IPS-20b (cell line): ENCODE results near the gene MAPKAPK3.

Experiments used
- H3K27ac ChIP-seq: one replicate; pipeline ENCODE4 v1.5.1; 2013; ENCODE audit warnings: low read length
- H3K27me3 ChIP-seq: 2 replicates; pipeline ENCODE4 v1.6.1; 2013; ENCODE audit warnings: mild to moderate bottlenecking, low read length, inconsistent platforms; ENCODE audit not compliant: insufficient read depth
- H3K36me3 ChIP-seq: 2 replicates; pipeline ENCODE4 v1.6.1; 2013; ENCODE audit warnings: low read depth, mild to moderate bottlenecking, inconsistent platforms, low read length, moderate library complexity; ENCODE audit not compliant: insufficient read depth
- H3K4me1 ChIP-seq: 2 replicates; pipeline ENCODE4 v1.6.1; 2013; ENCODE audit warnings: mild to moderate bottlenecking, control low read depth, inconsistent platforms, low read length, moderate library complexity; ENCODE audit not compliant: insufficient read depth
- H3K4me3 ChIP-seq: 2 replicates; pipeline ENCODE4 v1.5.1; 2013; ENCODE audit warnings: mild to moderate bottlenecking, low read length, inconsistent platforms
- H3K9ac ChIP-seq: 2 replicates; pipeline ENCODE4 v1.6.1; 2013; ENCODE audit warnings: low read depth, mild to moderate bottlenecking, inconsistent platforms, low read length, moderate library complexity
- H3K9me3 ChIP-seq: 2 replicates; pipeline ENCODE4 v1.6.1; 2013; ENCODE audit warnings: mild to moderate bottlenecking, low read depth, low read length, inconsistent platforms; ENCODE audit not compliant: insufficient read depth

MAPKAPK3 gene

GRCh38 chr3:50617096-50617791, at the start of gene MAPKAPK3:
MAPKAPK3 (plus strand) TSS chr3:50617151; CDS start chr3:50617566, 415 bp downstream.
- Histone ChIP-seq H3K9ac (peak within 1 kb of the TSS; percentile 87; the same call in 1 of the 2 replicates), H3K4me1 (peaks cover 8% of the 10 kb centered on the region), H3K27ac (peak within 1 kb of the TSS; percentile 27), H3K4me3 (peak within 1 kb of the TSS; percentile 78), H3K9me3 (no peaks in the 10 kb centered on the region), H3K27me3 (peaks cover 40% of the 10 kb centered on the region), H3K36me3 (no peaks in the 10 kb centered on the region)

GRCh38 chr3:50567386-50568167, 49.4 kb upstream of the MAPKAPK3 start, which contains the start of gene C3orf18:
C3orf18 (minus strand) TSS chr3:50567747; CDS start chr3:50565699, 2,048 bp downstream.
- Histone ChIP-seq H3K9me3 (no peaks in the 10 kb centered on the region), H3K4me1 (no peaks in the 10 kb centered on the region), H3K27ac (no peak within 1 kb of the TSS), H3K9ac (peak within 1 kb of the TSS; percentile 76; the same call in 1 of the 2 replicates), H3K4me3 (peak within 1 kb of the TSS; percentile 84), H3K27me3 (peaks cover 14% of the 10 kb centered on the region), H3K36me3 (no peaks in the 10 kb centered on the region)

DNA sequence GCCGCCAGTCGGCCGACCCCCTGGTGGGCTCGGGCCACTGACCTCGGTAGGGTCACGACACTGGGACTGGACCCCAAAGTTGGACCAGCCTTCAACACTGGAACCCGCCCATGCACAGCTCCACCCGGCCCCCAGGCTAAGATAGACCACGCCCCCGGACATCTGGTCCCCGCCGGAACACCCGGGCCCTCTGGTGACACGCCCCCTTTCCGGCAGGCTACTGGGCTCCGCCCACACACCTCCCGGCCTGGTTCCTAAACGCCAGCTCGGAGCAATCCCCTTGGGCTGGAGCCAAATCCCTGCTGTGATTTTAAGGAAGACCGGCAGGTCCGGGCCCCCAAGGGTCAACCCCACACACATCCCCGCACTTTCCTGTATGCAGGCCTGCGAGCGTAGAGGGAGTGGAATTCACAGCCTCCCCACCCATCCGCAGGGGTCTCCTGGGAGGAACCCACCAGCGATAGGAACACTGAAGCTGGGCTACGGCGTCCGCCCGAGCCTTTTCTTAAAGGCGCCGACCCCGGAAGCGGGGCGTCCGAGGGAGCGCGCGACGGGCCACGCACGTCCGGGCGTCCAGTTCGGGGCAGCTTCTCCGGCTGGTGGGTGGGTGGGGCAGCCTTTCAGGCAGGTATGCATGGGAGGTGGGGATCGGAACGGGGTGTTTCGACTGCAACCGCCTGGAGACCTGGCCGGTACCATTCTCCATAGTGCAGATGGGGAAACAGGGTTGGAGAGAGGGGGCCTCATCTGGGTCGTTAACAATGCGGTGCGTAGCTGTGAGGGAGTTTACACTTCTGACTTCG, 47.8 kb upstream of the MAPKAPK3 start, which contains the start of gene HEMK1:
TSS of gene HEMK1 (plus strand) at position 576 of the 803 bp plus-strand sequence. CDS start 1,583 bp downstream, outside the sequence.
- Histone ChIP-seq H3K9ac (peak within 1 kb of the TSS; percentile 82), H3K36me3 (no peaks in the 10 kb centered on the region), H3K4me1 (no peaks in the 10 kb centered on the region), H3K9me3 (no peaks in the 10 kb centered on the region), H3K4me3 (peak within 1 kb of the TSS; percentile 84), H3K27me3 (peaks cover 14% of the 10 kb centered on the region), H3K27ac (peak within 1 kb of the TSS; percentile 64)

DNA sequence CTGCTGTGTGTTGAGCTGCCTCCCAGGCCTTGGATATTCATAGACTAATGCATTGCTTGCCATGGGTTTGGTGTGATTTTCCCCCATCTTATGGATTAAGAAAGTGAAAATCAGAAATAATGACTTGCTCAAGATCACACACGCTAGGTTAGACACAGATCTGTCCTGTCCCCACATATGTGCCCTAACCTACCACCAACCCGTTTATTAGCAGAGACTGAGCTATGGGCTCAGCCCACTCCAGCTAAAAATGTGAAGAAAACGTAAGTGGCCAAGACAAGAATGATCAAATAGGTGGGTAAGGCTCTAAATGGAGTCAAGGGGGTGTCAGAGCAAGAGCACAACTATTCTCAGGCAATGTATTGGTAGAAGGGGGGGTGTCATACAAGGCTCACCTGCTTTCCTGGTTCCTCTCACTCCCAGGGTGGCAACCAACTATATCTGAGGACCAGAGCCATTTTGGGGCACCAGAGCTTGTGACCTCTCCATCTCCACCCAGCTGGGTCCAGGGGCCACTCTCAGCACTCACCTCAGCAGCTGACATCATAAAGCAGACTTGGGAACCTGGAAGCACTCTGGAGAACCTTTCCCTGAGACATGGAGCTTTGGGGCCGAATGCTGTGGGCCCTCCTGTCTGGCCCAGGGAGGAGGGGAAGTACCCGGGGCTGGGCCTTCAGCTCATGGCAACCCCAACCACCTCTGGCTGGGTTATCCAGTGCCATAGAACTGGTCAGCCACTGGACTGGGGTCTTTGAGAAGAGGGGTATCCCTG, 46.3 kb upstream of the MAPKAPK3 start:
- H3K27me3 ChIP-seq: peaks cover 14% of the 10 kb centered on the region
- H3K4me1 ChIP-seq: no peaks in the 10 kb centered on the region
- H3K27ac ChIP-seq: no peak overlapping the region
- H3K9me3 ChIP-seq: no peaks in the 10 kb centered on the region
- no peaks in the 10 kb centered on the region for H3K36me3 ChIP-seq
- H3K4me3 ChIP-seq: peak overlapping the region; percentile 84; the same call in 1 of the 2 replicates
- no peak overlapping the region for H3K9ac ChIP-seq

- H3K27ac ChIP-seq: no peak overlapping the region
- H3K36me3 ChIP-seq: no peaks in the 10 kb centered on the region
- H3K9me3 ChIP-seq: no peaks in the 10 kb centered on the region
- no peak overlapping the region for H3K9ac ChIP-seq
- H3K27me3 ChIP-seq: peaks cover 9% of the 10 kb centered on the region
- H3K4me3 ChIP-seq: no peak overlapping the region
- no peaks in the 10 kb centered on the region for H3K4me1 ChIP-seq
These were observed 45.5 kb upstream of the MAPKAPK3 start for GRCh38 chr3:50571486-50571885.

DNA sequence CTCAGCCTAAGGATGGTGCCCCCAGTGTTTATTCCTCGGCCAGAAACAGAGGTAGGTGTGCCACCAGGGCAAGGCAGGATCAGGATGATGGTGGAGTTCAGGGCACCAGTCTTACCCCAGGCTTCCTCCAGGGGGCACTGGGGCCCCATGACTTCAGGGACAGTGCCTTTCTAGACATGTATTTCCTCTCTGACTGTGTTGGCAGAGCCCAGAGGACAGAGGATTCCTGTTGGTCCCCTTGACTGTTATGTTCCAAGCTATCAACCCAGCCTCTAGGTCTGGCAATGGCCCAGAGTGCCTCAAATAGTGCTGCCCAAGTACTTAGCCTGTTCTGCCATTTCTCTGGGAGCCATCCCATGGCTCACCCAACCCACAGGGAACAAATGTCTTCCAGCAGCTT, 44.8 kb upstream of the MAPKAPK3 start:
- Histone ChIP-seq H3K27ac (no peak overlapping the region), H3K9ac (no peak overlapping the region), H3K27me3 (peaks cover 2% of the 10 kb centered on the region), H3K9me3 (no peaks in the 10 kb centered on the region), H3K4me3 (no peak overlapping the region), H3K4me1 (no peaks in the 10 kb centered on the region), H3K36me3 (no peaks in the 10 kb centered on the region)

- Histone ChIP-seq H3K36me3 (no peaks in the 10 kb centered on the region), H3K27me3 (no peaks in the 10 kb centered on the region), H3K4me3 (no peak overlapping the region), H3K9ac (no peak overlapping the region), H3K9me3 (no peaks in the 10 kb centered on the region), H3K27ac (no peak overlapping the region), H3K4me1 (no peaks in the 10 kb centered on the region)
These were observed 44.1 kb upstream of the MAPKAPK3 start for GRCh38 chr3:50572801-50573371.

DNA sequence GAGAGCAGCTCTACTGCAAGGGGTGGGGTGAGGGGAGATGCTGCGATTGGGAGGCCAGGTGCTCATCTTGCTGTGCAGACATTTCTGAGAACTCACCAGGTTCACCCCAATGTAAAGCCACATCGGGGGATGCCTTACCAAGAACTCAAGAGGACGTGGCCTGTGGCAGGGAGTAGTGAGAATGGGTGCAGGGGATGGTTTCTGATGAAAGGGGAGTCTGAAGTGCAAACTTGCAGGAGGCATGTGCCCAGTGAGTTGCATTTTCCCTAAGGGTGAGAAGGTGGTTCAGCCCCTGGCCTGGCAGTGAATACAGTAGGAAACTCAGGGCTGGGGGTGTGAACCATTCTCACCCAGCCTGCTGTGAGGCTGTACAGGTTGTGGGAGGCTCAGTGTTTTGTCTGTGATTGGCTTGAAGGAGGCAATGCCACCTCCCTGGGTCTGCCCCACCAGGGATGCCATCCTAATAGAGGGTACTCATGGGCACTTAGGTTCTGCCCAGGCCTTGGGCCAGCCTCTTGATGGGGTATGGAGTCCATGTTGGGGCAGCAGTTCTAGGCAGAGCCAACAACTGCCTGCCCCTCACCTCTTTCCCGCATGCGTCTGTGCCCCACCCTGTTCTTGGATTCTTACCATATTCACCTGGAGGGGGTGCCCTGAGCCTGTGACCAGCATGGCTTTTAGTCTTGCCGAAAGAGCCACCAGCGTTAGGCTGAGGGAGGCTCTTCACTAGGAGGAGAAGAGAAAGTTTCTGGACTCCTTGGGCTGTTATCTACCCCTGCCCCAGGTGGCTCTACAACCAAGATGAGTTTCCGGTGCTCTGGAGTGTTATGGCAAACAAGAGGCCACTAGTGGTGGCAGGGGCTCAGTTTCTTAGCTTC, 43.1 kb upstream of the MAPKAPK3 start:
- no peaks in the 10 kb centered on the region for H3K9me3 ChIP-seq
- no peaks in the 10 kb centered on the region for H3K27me3 ChIP-seq
- H3K27ac ChIP-seq: no peak overlapping the region
- H3K4me1 ChIP-seq: no peaks in the 10 kb centered on the region
- H3K4me3 ChIP-seq: no peak overlapping the region
- no peaks in the 10 kb centered on the region for H3K36me3 ChIP-seq
- no peak overlapping the region for H3K9ac ChIP-seq

DNA sequence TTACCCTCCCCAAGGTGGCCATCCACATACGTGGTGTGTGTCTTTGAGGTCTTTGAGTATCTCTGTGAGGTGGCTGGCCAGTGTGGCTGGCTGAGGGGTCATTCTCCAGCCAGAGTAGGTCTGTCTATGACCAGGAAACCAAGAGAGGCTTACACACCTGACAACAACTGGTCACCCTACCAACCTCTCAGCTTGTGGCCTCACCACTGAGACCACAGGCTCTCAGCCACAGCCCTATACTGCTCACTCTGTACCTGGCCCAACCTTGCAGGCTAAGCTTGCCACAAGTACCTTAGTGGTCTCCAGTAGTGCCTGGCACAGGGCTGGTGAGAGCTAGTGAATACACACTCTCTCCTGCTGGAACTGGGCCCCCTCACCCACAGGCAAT, 42.5 kb upstream of the MAPKAPK3 start:
- no peak overlapping the region for H3K9ac ChIP-seq
- H3K4me1 ChIP-seq: no peaks in the 10 kb centered on the region
- H3K9me3 ChIP-seq: no peaks in the 10 kb centered on the region
- no peaks in the 10 kb centered on the region for H3K27me3 ChIP-seq
- no peak overlapping the region for H3K4me3 ChIP-seq
- H3K27ac ChIP-seq: no peak overlapping the region
- no peaks in the 10 kb centered on the region for H3K36me3 ChIP-seq

GRCh38 chr3:50575372-50575771, 41.6 kb upstream of the MAPKAPK3 start:
- no peak overlapping the region for H3K9ac ChIP-seq
- H3K4me1 ChIP-seq: no peaks in the 10 kb centered on the region
- no peak overlapping the region for H3K27ac ChIP-seq

More at GRCh38 chr3:50575372-50575771, 41.6 kb upstream of the MAPKAPK3 start:
- Histone ChIP-seq H3K4me3 (no peak overlapping the region), H3K9me3 (no peaks in the 10 kb centered on the region), H3K36me3 (no peaks in the 10 kb centered on the region), H3K27me3 (no peaks in the 10 kb centered on the region)
